ENCODE data around the gene MPP2.

DNA sequence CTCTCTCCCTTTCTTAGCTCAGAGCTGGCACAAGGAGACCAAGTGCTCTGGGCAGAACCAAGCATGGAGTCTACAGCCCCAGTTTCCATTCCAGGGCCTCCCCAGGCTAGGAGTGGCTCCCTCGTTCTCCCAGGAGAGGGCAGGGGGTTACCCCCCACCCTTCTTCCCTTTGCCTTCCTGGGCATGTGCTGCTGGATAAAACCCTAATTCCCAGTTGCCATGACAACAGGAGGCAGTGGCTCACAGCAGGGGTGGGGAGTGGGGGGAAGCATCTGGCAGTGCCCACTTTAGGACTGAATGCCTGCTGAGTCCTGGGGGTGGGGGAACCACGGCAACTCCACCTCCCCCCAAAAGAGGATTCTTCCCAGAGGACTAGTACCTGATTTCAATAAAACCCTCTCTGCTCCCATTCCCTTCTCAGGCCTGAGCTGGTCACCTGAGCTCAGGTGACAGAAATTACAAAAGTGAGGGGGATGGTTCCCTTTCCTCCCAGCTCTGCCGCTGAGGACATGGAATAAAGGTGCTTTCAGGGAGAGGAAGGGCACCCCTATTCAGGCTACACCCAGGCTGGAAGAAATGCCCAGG, 1.8 kb downstream of the MPP2 start:
- TF ChIP-seq SPI1 (IDR thresholded peaks at IDR 0.05; ENCODE audit: low read depth, low read length) = no peak
- TF ChIP-seq POLR2A (IDR thresholded peaks at IDR 0.05; ENCODE audit: low read depth, low read length) = no peak
- TF ChIP-seq POLR2AphosphoS5 (IDR thresholded peaks at IDR 0.05; ENCODE audit: low read depth, low read length) = no peak
- no peak for TF ChIP-seq TAF1 (IDR thresholded peaks at IDR 0.05; ENCODE audit: low read depth, low read length)
- TF ChIP-seq PAX5 (IDR thresholded peaks at IDR 0.05; ENCODE audit: insufficient read depth, low read length, severe bottlenecking) = no peak
- no peak for TF ChIP-seq POU2F2 (IDR thresholded peaks at IDR 0.05; ENCODE audit: low read depth, low read length)

All from GM12891 (cell line).